GM23248 (cell line): ENCODE measurements around the gene ERCC6L2. TPM values are rescaled to one million over a fixed set of nuclear protein-coding genes. Genes with fewer than 3 reads are reported as not detected.

Experiments
- DNase-seq: peaks from one replicate; pipeline ENCODE4 v3.0.0-alpha.2; 2015
- H2AFZ ChIP-seq: fragments of 200-600 bp; sonication (generic); 2 replicates; pipeline ENCODE4 v1.6.1; 2016; ENCODE audit warnings: antibody characterized with exemption
- H3F3A ChIP-seq: fragments of 200-600 bp; sonication (generic); 2 replicates; pipeline ENCODE4 v1.6.1; 2016; ENCODE audit warnings: mild to moderate bottlenecking, antibody characterized with exemption, mixed run types; ENCODE audit not compliant: insufficient read depth
- H3K27ac ChIP-seq: fragments of 200-600 bp; sonication (generic); 2 replicates; pipeline ENCODE4 v1.5.1; 2016; ENCODE audit warnings: mild to moderate bottlenecking
- H3K27me3 ChIP-seq: fragments of 200-600 bp; sonication (generic); replicated peaks from 2 replicates; pipeline ENCODE4 v1.6.1; 2016; ENCODE audit warnings: mild to moderate bottlenecking; ENCODE audit not compliant: insufficient read depth
- H3K36me3 ChIP-seq: fragments of 200-600 bp; sonication (generic); 2 replicates; pipeline ENCODE4 v1.6.1; 2016; ENCODE audit warnings: low read depth, mild to moderate bottlenecking
- H3K4me1 ChIP-seq: fragments of 200-600 bp; sonication (generic); 2 replicates; pipeline ENCODE4 v1.6.1; 2016; ENCODE audit warnings: mild to moderate bottlenecking; ENCODE audit not compliant: insufficient read depth
- H3K4me2 ChIP-seq: fragments of 200-600 bp; sonication (generic); one replicate; pipeline ENCODE4 v1.6.1; 2016; ENCODE audit warnings: mild to moderate bottlenecking; ENCODE audit not compliant: unreplicated experiment
- H3K4me3 ChIP-seq: fragments of 200-600 bp; sonication (generic); 2 replicates; pipeline ENCODE4 v1.5.1; 2016; ENCODE audit warnings: mild to moderate bottlenecking
- H3K79me2 ChIP-seq: fragments of 200-600 bp; sonication (generic); 2 replicates; pipeline ENCODE4 v1.6.1; 2016; ENCODE audit warnings: mild to moderate bottlenecking; ENCODE audit not compliant: insufficient read depth
- H3K9ac ChIP-seq: fragments of 200-600 bp; sonication (generic); 2 replicates; pipeline ENCODE4 v1.6.1; 2016; ENCODE audit warnings: mild to moderate bottlenecking
- H3K9me2 ChIP-seq: fragments of 200-600 bp; sonication (generic); 2 replicates; pipeline ENCODE4 v1.6.1; 2016; ENCODE audit warnings: mixed run types, mild to moderate bottlenecking, moderate library complexity; ENCODE audit not compliant: insufficient read depth
- H3K9me3 ChIP-seq: fragments of 200-600 bp; sonication (generic); one replicate; pipeline ENCODE4 v1.6.1; 2017; ENCODE audit warnings: low read depth
- H4K20me1 ChIP-seq: fragments of 200-600 bp; sonication (generic); 2 replicates; pipeline ENCODE4 v1.6.0; 2016; ENCODE audit not compliant: insufficient read depth
- EZH2 ChIP-seq: fragments of 200-600 bp; sonication (generic); IDR thresholded peaks from 2 replicates; pipeline ENCODE4 v1.6.1; 2018; ENCODE audit warnings: antibody characterized with exemption, mild to moderate bottlenecking; ENCODE audit not compliant: insufficient read depth, poor library complexity, severe bottlenecking
- EZH2phosphoT487 ChIP-seq: fragments of 200-600 bp; sonication (generic); IDR thresholded peaks from 2 replicates; pipeline ENCODE4 v1.6.1; 2018; ENCODE audit warnings: antibody characterized with exemption, moderate library complexity, mild to moderate bottlenecking, low read depth; ENCODE audit not compliant: insufficient read depth
- WGBS, 2 experiments: methylation state at CpG; one replicate each; pipeline ENCODE4 v1.1.6; 2015 to 2017; ENCODE audit warnings: low lambda C conversion rate in 2 of 2, low coverage in 1 of 2; ENCODE audit errors: missing lambda C conversion rate in 2 of 2; 5-methylcytosine and 5-hydroxymethylcytosine counted together
- in situ Hi-C: fragments of 300-500 bp; cut with MboI; formaldehyde crosslinking; loops from 2 replicates; pipeline ENCODE4 v1.15.0; 2020
- polyA plus RNA-seq: library from polyadenylated mRNA; unstranded; fragments of >200 nt; fragmentation: Nextera tagmentation; extraction: Ambion mirVana; gene quantifications from 2 replicates; pipeline ENCODE4 v1.2.1, GENCODE V29; 2016
- total RNA-seq: library from RNA; depleted of rRNA; stranded (reverse); fragments of >200 nt; shearing (Covaris generic); gene quantifications from 2 replicates; pipeline ENCODE4 v1.2.3, GENCODE V29; 2014

The ERCC6L2 gene
- total and polyA plus RNA-seq, 2 experiments from 2014 or later = 23.4 to 45.0 TPM

DNA sequence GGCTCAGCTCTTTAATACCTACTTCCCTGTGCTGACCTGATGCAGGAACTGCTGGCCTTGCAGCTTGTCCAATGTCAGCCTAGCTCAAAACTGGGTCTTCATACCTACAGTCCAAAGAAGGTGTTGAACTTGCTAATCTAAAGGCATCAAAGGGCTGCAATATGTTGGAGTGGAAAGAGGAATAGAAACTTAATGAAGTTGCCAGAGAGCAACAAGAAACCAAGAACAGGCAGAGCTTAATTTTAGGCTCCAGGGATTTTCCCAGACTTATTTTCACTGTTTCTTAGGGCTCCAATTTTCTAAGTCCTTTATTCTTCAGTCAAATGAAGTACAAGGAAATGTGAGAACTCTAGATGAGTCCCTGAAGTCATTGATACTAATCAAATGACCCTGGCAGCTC lies 17.6 kb upstream of the ERCC6L2 start:
- Histone ChIP-seq H3K9ac (no peak overlapping the region), H3K27ac (no peak overlapping the region), H3F3A (peaks cover 27% of the 10 kb centered on the region), H3K36me3 (no peaks in the 10 kb centered on the region), H3K9me2 (no peaks in the 10 kb centered on the region), H3K4me2 (no peak overlapping the region), H3K4me1 (peaks cover 35% of the 10 kb centered on the region), H4K20me1 (no peaks in the 10 kb centered on the region), H3K27me3 (no peaks in the 10 kb centered on the region), H3K9me3 (peaks cover 10% of the 10 kb centered on the region), H3K4me3 (no peak overlapping the region), H2AFZ (no peak overlapping the region), H3K79me2 (no peaks in the 10 kb centered on the region)
- no peak for TF ChIP-seq EZH2phosphoT487
- TF ChIP-seq EZH2 = no peak
- no peak for DNase-seq
- in situ Hi-C loops = no loop called here

DNA sequence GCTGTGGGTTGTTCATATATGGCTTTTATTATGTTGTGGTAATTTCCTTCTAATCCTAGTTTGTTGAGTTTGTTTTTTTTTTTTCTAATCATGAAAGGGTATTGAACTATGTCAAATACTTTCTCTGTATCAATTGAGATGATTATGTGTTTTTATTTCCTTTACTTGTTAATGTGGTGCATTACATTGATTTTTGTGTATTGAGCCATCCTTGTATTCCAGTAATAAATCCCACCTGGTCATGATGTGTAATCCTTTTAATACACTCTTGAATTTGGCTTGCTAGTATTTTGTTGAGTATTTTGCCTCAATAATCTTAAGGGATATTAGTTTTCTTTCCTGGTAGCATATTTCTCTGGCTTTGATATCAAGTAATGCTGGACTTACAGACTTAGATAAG lies 13.1 kb upstream of the ERCC6L2 start:
- in situ Hi-C loops = no loop called here
- Histone ChIP-seq H3K36me3 (no peaks in the 10 kb centered on the region), H3K9me2 (no peaks in the 10 kb centered on the region), H2AFZ (no peak overlapping the region), H3F3A (no peaks in the 10 kb centered on the region), H3K79me2 (no peaks in the 10 kb centered on the region), H4K20me1 (no peaks in the 10 kb centered on the region), H3K9ac (no peak overlapping the region), H3K9me3 (peaks cover 13% of the 10 kb centered on the region), H3K4me1 (0 out of 2 replicates have a peak, but pooled peaks cover 2% of the 10 kb centered on the region), H3K4me2 (no peak overlapping the region), H3K27ac (no peak overlapping the region), H3K4me3 (no peak overlapping the region), H3K27me3 (no peaks in the 10 kb centered on the region)
- DNase-seq = no peak
- TF ChIP-seq EZH2phosphoT487 (no peak), EZH2 (no peak)

DNA sequence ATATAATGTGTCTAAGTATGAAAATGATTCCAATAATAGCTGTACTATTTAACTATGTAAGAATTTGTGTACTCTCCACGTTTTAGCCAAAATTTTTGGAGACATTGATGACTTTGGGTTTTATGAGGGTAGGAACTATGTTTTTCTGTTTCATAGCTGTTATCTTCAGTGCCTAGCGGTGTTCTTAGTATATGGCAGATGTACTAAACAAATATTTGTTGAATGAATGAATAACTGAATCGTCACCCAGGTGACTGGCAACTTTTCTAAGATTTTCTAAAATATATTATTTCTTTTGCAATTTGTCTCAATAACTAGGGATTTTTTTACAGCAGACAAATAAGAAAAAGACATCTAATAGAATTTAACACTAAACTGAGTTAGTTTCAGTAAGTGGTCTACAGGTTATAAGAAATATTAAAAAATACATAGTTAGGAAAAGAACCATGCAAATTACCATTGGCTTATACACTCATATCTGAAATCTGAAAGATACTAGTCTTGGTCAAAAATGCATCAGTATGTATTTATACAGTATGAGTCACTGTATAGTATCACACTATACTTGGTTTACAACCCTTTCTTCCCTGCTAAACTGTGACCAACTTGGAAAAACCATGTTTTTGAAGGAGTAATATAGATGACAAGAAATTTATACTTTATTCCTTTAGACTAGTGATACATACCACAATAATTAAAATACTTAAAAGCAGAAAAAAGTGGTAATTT lies 10.5 kb upstream of the ERCC6L2 start:
- H3K36me3 ChIP-seq = no peaks in the 10 kb centered on the region; the same call in 1 of the 2 replicates
- DNase-seq = no peak
- no peaks in the 10 kb centered on the region for H3F3A ChIP-seq
- H2AFZ ChIP-seq = no peak overlapping the region
- H3K27me3 ChIP-seq = no peaks in the 10 kb centered on the region
- no peaks in the 10 kb centered on the region for H3K9me2 ChIP-seq
- 93 to 95% methylated on average over 3 of the region's 3 CpGs for WGBS, 2 experiments
- H4K20me1 ChIP-seq = no peaks in the 10 kb centered on the region
- H3K27ac ChIP-seq = no peak overlapping the region
- no peak overlapping the region for H3K4me3 ChIP-seq
- no peaks in the 10 kb centered on the region for H3K79me2 ChIP-seq
- no peaks in the 10 kb centered on the region for H3K4me1 ChIP-seq
- TF ChIP-seq EZH2 (no peak), EZH2phosphoT487 (no peak)
- H3K4me2 ChIP-seq = no peak overlapping the region
- no peak overlapping the region for H3K9ac ChIP-seq
- peaks cover 13% of the 10 kb centered on the region for H3K9me3 ChIP-seq
- in situ Hi-C loops = no loop called here

DNA sequence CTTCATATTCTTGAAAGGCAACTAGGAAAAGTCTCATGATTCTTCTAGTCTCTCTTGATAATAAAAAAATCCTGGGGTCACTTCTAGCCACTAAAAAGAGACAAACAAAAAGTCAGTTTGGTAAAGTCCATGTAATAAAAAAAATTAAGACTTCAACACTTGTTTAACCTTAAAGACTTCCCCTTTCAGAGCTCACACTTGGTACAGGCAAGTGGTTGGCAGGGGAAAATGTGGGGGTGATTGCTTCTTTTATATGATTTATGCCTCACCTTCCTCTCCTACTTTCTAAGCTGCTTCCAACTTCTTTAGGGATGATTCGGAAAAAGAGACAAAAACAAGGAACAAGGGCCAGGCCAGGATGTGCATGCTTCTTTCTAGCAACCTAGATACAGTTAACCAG lies 5.1 kb upstream of the ERCC6L2 start:
- no peaks in the 10 kb centered on the region for H3K9me2 ChIP-seq
- no peaks in the 10 kb centered on the region; the same call in 1 of the 2 replicates for H3K36me3 ChIP-seq
- no peak overlapping the region for H3K4me3 ChIP-seq
- peaks cover 27% of the 10 kb centered on the region for H3K79me2 ChIP-seq
- H2AFZ ChIP-seq = no peak overlapping the region
- peaks cover 6% of the 10 kb centered on the region; the same call in 1 of the 2 replicates for H3K4me1 ChIP-seq
- H3F3A ChIP-seq = no peaks in the 10 kb centered on the region
- no peaks in the 10 kb centered on the region for H3K9me3 ChIP-seq
- no peak overlapping the region for H3K4me2 ChIP-seq
- 92 to 95% methylated on average over 1 of the region's 1 CpG for WGBS, 2 experiments
- no peak for DNase-seq
- in situ Hi-C loops = no loop called here
- H3K27me3 ChIP-seq = no peaks in the 10 kb centered on the region
- H3K27ac ChIP-seq = no peak overlapping the region
- no peak overlapping the region for H3K9ac ChIP-seq
- TF ChIP-seq EZH2phosphoT487 (no peak), EZH2 (no peak)
- H4K20me1 ChIP-seq = no peaks in the 10 kb centered on the region
